GM12874 (cell line): ENCODE results near the gene TGFBR3.

Experiments used
- TF ChIP-seq, protein P1 (sequence below): IDR thresholded peaks from 2 replicates; pipeline ENCODE4 v1.5.1; 2011; ENCODE audit warnings: low read depth, mild to moderate bottlenecking, control low read depth, low read length, moderate library complexity; ENCODE audit not compliant: insufficient read depth

Gene TGFBR3

DNA sequence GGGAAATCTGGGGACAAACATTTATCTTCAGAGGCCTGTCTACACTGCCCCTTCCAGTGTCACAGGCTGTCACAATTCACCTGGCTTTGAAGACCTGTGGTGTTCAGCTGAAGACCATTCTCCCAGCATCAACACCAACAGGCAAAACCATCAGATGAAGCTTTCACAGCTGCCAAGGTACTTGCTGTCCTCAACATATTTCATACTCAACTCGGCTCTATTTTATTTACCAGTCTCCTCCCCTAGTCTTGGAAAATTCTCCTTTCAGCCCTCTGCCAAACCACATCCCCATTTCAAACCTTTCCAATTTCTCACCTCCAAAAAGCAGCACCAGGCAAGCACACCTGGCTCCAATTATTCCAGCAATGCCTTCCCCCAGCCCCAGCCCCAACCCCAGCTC is 108.8 kb downstream of the TGFBR3 start:
- TF ChIP-seq, protein P1, sequence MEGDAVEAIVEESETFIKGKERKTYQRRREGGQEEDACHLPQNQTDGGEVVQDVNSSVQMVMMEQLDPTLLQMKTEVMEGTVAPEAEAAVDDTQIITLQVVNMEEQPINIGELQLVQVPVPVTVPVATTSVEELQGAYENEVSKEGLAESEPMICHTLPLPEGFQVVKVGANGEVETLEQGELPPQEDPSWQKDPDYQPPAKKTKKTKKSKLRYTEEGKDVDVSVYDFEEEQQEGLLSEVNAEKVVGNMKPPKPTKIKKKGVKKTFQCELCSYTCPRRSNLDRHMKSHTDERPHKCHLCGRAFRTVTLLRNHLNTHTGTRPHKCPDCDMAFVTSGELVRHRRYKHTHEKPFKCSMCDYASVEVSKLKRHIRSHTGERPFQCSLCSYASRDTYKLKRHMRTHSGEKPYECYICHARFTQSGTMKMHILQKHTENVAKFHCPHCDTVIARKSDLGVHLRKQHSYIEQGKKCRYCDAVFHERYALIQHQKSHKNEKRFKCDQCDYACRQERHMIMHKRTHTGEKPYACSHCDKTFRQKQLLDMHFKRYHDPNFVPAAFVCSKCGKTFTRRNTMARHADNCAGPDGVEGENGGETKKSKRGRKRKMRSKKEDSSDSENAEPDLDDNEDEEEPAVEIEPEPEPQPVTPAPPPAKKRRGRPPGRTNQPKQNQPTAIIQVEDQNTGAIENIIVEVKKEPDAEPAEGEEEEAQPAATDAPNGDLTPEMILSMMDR, result no peak

DNA sequence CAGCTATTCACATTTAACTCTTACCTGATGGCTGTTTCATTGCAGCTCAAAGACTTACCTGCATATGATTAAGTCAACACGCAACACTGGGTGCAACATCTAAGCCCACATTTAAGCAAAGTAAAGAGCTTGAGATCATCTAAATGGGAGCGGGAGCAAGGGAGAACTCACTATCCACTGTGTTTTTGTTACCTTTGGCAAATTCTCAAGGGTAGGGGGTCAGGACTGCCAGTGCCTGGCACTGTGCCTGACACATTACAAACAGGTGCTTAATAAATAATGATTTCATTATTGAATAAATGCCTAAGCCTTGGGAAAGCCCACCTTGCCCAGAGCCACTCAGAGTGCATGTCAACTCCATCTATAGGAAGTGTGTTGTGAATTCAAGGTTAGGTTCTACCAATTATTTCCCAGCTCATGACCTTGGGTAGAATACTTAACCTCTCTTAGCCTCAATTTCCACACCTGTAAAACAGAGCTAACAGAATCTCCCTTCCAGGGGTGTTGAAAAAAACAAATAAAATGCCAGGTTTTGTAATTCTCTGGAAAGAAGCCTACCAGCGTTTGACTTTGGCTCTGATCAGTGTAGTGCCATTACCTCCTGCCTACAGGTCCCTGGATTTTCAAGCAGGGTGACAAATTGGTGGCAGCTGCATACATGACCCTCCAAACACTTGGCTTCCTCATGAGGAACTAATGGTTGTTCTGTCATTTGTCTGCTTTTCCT is 109.7 kb downstream of the TGFBR3 start:
- TF ChIP-seq, protein P1, result no peak

DNA sequence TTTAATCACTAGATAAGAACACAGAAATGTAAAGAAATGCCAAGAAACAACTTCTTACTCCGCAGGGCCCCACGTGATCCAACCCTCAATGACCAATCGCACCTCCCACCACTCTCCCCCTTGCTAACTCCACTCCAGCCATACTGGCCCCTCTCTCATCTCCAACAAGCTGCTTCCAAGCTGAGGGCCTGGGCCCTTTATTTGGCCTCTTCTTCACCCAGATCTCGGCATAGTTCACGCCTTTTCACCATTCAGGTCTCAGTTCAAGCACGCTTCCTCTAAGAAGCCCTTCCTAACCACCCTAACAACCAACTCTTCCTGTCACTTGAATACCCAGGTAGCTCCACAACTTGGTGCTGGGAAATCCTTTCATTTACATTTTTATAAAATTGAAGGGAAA is 110.7 kb downstream of the TGFBR3 start:
- TF ChIP-seq, protein P1, result no peak

DNA sequence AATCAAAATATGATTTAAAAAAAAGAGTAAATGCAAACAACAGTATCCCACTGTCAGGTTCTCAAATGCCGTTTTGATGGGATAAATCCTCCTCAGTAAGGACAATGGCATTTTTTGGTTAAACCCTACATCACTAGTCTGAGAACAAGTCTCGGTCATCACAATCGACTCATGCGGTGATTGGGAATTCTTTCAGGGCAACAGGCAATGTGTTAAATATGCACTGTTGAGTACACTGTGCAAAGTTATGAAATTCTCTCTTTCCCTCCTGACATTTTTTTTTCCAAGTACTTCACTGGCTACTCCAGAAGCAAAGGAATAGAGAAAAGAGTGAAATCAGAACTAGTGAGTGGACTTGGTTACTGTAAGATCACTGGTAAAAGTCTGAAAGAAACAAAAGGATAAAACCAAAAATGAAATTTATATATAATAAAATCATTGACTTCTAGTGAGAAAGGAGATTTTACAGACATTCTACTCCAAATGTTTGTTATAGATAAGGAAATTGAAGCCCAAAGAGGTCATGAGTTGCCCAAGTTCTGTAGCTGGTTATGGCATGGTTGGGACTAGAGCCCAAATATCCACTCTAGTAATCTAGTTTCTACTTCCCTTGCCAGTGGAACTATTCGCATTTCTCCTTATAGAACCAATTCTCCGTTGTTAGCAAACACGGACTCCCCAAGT is 111.3 kb downstream of the TGFBR3 start:
- TF ChIP-seq, protein P1, result no peak

DNA sequence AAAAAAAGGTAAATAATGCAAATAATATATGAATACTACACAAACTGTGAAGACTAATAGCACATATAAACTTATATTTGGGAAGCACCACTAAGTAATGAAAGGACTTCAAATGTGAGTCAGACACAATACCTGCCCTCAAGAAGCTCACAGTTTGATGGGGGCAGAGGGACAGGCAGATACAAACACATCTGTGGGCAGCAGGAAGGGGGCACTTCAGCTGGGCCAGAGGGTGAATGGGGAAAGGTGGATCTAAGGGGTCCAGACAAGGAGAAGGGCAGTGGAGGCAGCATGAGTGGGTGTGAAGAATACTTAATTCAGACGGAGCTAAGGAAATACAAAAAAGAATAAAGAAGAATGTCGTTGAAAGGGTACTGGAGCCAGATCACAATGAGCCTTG is 114.2 kb downstream of the TGFBR3 start:
- TF ChIP-seq, protein P1, result no peak

DNA sequence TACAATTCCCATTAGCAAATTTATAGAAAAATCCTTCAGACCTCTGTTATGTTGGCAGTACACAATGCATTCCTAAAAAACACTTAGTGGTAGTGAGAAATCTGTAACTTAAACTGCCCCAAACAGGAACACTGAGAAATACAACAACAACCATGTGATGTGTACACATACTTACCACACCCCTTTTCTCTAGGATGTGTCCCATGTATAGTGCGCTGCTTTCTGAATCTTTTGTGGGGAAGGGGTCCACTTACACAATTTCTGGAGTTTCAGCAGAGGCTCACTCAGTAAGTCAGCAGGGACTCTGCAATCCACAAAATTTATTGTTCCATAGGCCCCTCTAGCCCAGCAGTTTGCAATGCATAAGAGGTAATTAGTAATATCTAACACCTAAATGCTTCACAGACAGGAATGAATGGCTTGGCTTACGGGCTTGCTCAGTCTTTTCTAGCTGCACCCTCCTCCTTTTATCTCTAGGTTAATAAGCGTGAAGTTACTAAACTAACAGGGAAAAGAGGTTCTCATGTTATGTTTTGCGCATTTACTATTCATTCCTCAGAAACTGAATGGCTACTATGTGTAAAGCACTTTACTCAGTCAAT is 115.2 kb downstream of the TGFBR3 start:
- TF ChIP-seq, protein P1, result no peak

DNA sequence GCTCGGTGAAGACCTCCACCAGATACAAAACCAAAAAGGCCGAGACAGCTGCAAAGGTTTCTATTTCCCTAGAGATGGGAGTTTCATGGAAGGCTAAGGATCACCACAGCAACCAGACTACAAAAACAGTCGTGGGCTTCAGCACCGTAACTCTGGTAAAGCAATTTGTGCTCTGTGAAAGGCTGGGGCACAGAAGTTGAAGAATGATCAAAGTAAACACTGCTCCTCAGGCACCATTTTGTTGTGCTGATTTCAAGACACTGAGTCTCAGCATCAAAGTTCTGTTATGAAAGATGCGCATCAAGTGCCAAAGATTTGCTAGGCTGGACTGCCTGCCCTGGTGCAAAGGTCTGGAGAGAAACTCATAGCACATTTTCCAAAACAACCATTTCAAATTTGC is 116.2 kb downstream of the TGFBR3 start:
- TF ChIP-seq, protein P1, result no peak
